ENCODE results near the gene ABCA13.
"Not testable (repeated sequence)": the region's sequence is repeated elsewhere in the genome, so short reads cannot be mapped to it uniquely, and the experiment has no call there.

The ABCA13 gene

GRCh38 chr7:48173756-48174382, 2.6 kb downstream of the ABCA13 start:
- no peak for DNase-seq

GRCh38 chr7:48175019-48175418, 3.8 kb downstream of the ABCA13 start:
- no peak for DNase-seq

GRCh38 chr7:48176356-48176893, 5.2 kb downstream of the ABCA13 start:
- no peak for DNase-seq

- DNase-seq, result no peak
Observed at GRCh38 chr7:48177271-48177670, 6.0 kb downstream of the ABCA13 start.

- no peak for DNase-seq
Observed at GRCh38 chr7:48179496-48180030, 8.3 kb downstream of the ABCA13 start.

- DNase-seq, result no peak
Observed at GRCh38 chr7:48180981-48181380, 9.7 kb downstream of the ABCA13 start.

- no peak for DNase-seq
Observed at GRCh38 chr7:48182718-48183369, 11.6 kb downstream of the ABCA13 start.

- no peak for DNase-seq
Observed at GRCh38 chr7:48183370-48183743, 12.1 kb downstream of the ABCA13 start.

GRCh38 chr7:48183965-48184364, 12.7 kb downstream of the ABCA13 start:
- no peak for DNase-seq

- DNase-seq, result no peak
Observed at GRCh38 chr7:48188776-48189520, 17.7 kb downstream of the ABCA13 start.

- DNase-seq, result no peak
Observed at GRCh38 chr7:48192996-48193395, 21.7 kb downstream of the ABCA13 start.

GRCh38 chr7:48193421-48193820, 22.2 kb downstream of the ABCA13 start:
- no peak for DNase-seq

GRCh38 chr7:48200946-48201589, 29.8 kb downstream of the ABCA13 start:
- not testable (repeated sequence) for DNase-seq

- DNase-seq, result not testable (repeated sequence)
Observed at GRCh38 chr7:48202916-48203315, 31.7 kb downstream of the ABCA13 start.

- DNase-seq, result no peak
Observed at GRCh38 chr7:48207155-48207675, 36.0 kb downstream of the ABCA13 start.

- no peak for DNase-seq
Observed at GRCh38 chr7:48209004-48209600, 37.8 kb downstream of the ABCA13 start.

GRCh38 chr7:48213226-48213625, 42.0 kb downstream of the ABCA13 start:
- DNase-seq, result no peak

GRCh38 chr7:48217266-48217665, 46.0 kb downstream of the ABCA13 start:
- no peak for DNase-seq

- no peak for DNase-seq
Observed at GRCh38 chr7:48217753-48218152, 46.5 kb downstream of the ABCA13 start.

- DNase-seq, result no peak
Observed at GRCh38 chr7:48224042-48224441, 52.8 kb downstream of the ABCA13 start.

- no peak for DNase-seq
Observed at GRCh38 chr7:48225101-48225500, 53.8 kb downstream of the ABCA13 start.

- no peak for DNase-seq
Observed at GRCh38 chr7:48237354-48237753, 66.1 kb downstream of the ABCA13 start.

Data from NCI-H1092 (cell line).